ENCODE measurements around the gene CDC25C.
A peak's percentile ranks its signal among the peaks of the same experiment; 100 is the strongest.
"Not testable (repeated sequence)": the region's sequence is repeated elsewhere in the genome, so short reads cannot be mapped to it uniquely, and the experiment has no call there.

CDC25C gene

GRCh38 chr5:138344887-138345622, 13.5 kb upstream of the CDC25C start:
- no peak for DNase-seq (ENCODE audit: low spot score)

GRCh38 chr5:138340008-138340407, 8.4 kb upstream of the CDC25C start:
- no peak for DNase-seq (ENCODE audit: low spot score)

- DNase-seq (ENCODE audit: low spot score) = no peak
Observed at GRCh38 chr5:138339464-138339863, 7.9 kb upstream of the CDC25C start.

GRCh38 chr5:138339091-138339456, 7.5 kb upstream of the CDC25C start:
- no peak for DNase-seq (ENCODE audit: low spot score)

- DNase-seq (ENCODE audit: low spot score) = no peak
Observed at GRCh38 chr5:138338411-138339090, 6.9 kb upstream of the CDC25C start.

- DNase-seq (ENCODE audit: low spot score) = peak; percentile 81
Observed at GRCh38 chr5:138337685-138338410, 6.2 kb upstream of the CDC25C start, which contains the start of gene FAM53C. Gene FAM53C, plus strand, starts transcription at chr5:138338266. Its CDS starts 3,070 bp downstream, at chr5:138341336.

GRCh38 chr5:138336952-138337684, 5.5 kb upstream of the CDC25C start:
- peak; percentile 66 for DNase-seq (ENCODE audit: low spot score)

GRCh38 chr5:138334867-138335447, 3.4 kb upstream of the CDC25C start:
- DNase-seq (ENCODE audit: low spot score) = no peak

GRCh38 chr5:138330813-138331448, 673 bp downstream of the CDC25C start:
- DNase-seq (ENCODE audit: low spot score) = no peak

GRCh38 chr5:138318211-138318610, 13.4 kb downstream of the CDC25C start:
- DNase-seq (ENCODE audit: low spot score) = not testable (repeated sequence)

GRCh38 chr5:138316355-138316754, 15.2 kb downstream of the CDC25C start:
- DNase-seq (ENCODE audit: low spot score) = no peak

- DNase-seq (ENCODE audit: low spot score) = no peak
Observed at GRCh38 chr5:138315751-138316278, 15.8 kb downstream of the CDC25C start.

GRCh38 chr5:138305797-138306196, 25.8 kb downstream of the CDC25C start:
- DNase-seq (ENCODE audit: low spot score) = no peak

- DNase-seq (ENCODE audit: low spot score) = no peak
Observed at GRCh38 chr5:138303372-138303771, 28.2 kb downstream of the CDC25C start.

- DNase-seq (ENCODE audit: low spot score) = no peak
Observed at GRCh38 chr5:138289296-138289695, 42.3 kb downstream of the CDC25C start.

GRCh38 chr5:138287246-138287645, 44.4 kb downstream of the CDC25C start:
- no peak for DNase-seq (ENCODE audit: low spot score)

GRCh38 chr5:138282920-138283742, 48.5 kb downstream of the CDC25C start:
- DNase-seq (ENCODE audit: low spot score) = peak; percentile 66

- DNase-seq (ENCODE audit: low spot score) = no peak
Observed at GRCh38 chr5:138280915-138281314, 50.7 kb downstream of the CDC25C start.

- no peak for DNase-seq (ENCODE audit: low spot score)
Observed at GRCh38 chr5:138276402-138277054, 55.1 kb downstream of the CDC25C start.

GRCh38 chr5:138275895-138276294, 55.7 kb downstream of the CDC25C start:
- no peak for DNase-seq (ENCODE audit: low spot score)
